Testis (tissue), 3 donors: Measurements from ENCODE around the gene FLAD1. TPM values are rescaled to one million over a fixed set of nuclear protein-coding genes. Genes with fewer than 3 reads are reported as not detected.
"Not testable (repeated sequence)": the region's sequence is repeated elsewhere in the genome, so short reads cannot be mapped to it uniquely, and the experiment has no call there.

ENCODE experiments used
- DNase-seq: peaks from one replicate; pipeline ENCODE4 v3.0.0-alpha.2; 2019
- H3K27ac ChIP-seq, 2 donors: fragments of 200-600 bp; sonication (generic); one replicate each; pipeline ENCODE4 v1.5.1; 2019
- H3K27me3 ChIP-seq: fragments of 200-600 bp; sonication (generic); one replicate; pipeline ENCODE4 v1.5.1; 2019
- H3K36me3 ChIP-seq: fragments of 200-600 bp; sonication (generic); one replicate; pipeline ENCODE4 v1.5.1; 2017; ENCODE audit warnings: low read depth; ENCODE audit errors: missing control alignments
- H3K4me1 ChIP-seq: fragments of 200-600 bp; sonication (generic); one replicate; pipeline ENCODE4 v1.5.1; 2019
- H3K4me3 ChIP-seq, 2 donors: fragments of 200-600 bp; sonication (generic); one replicate each; pipeline ENCODE4 v1.5.1; 2017 to 2019
- H3K9me3 ChIP-seq: fragments of 200-600 bp; sonication (generic); one replicate; pipeline ENCODE4 v1.5.1; 2017
- CTCF ChIP-seq, 3 experiments: fragments of 450-650 bp in 2 of 3; fragments of 200-600 bp in 1 of 3; sonication (generic) in 1 of 3; IDR thresholded peaks; one replicate each; pipeline ENCODE4 v1.5.1; 2016 to 2019; ENCODE audit warnings: antibody characterized with exemption in 3 of 3, mild to moderate bottlenecking in 2 of 3, moderate library complexity in 1 of 3
- POLR2A ChIP-seq: fragments of 450-650 bp; IDR thresholded peaks from one replicate; pipeline ENCODE4 v1.6.1; 2017; ENCODE audit warnings: antibody characterized with exemption, mild to moderate bottlenecking, moderate library complexity
- WGBS, 2 donors: methylation state at CpG; one replicate each; pipeline ENCODE4 v1.1.5; 2018; 5-methylcytosine and 5-hydroxymethylcytosine counted together
- intact Hi-C: fragments of 100-400 bp; cut with DNase I; formaldehyde crosslinking; loops from one replicate; pipeline ENCODE4 v1.15.1; 2023; ENCODE audit warnings: low total_unique reads
- polyA plus RNA-seq: library from polyadenylated mRNA; stranded (reverse); fragments of 350-450 nt; fragmentation: Illumina TruSeq; extraction: RNeasy Lipid Tissue Mini Kit (QIAGEN cat#74804); gene quantifications from one replicate; pipeline ENCODE4 v1.2.3, GENCODE V29; 2014; ENCODE audit warnings: low read depth, low replicate concordance; ENCODE audit not compliant: insufficient read depth
- total RNA-seq, 2 donors: library from RNA; depleted of rRNA; stranded (reverse); fragments of >200 nt; gene quantifications; one replicate each; pipeline ENCODE4 v1.2.3, GENCODE V29; 2016

Gene FLAD1
- total and polyA plus RNA-seq, 3 donors from 2014 or later: 26.5 to 46.5 (median 35.0) TPM

GRCh38 chr1:154993572-154994268 lies 10.6 kb downstream of the FLAD1 start, which contains the start of gene LENEP:
LENEP (plus strand) TSS chr1:154993586; CDS start chr1:154993608, 22 bp downstream.
- 74 to 81% methylated on average over 7 to 8 of the region's 8 CpGs for WGBS, 2 donors
- no peak for DNase-seq

GRCh38 chr1:154994269-154994587 lies 11.1 kb downstream of the FLAD1 start:
- Histone ChIP-seq H3K4me3 (no peak overlapping the region), H3K36me3 (no peaks in the 10 kb centered on the region), H3K4me1 (peaks cover 3% of the 10 kb centered on the region), H3K27me3 (no peaks in the 10 kb centered on the region), H3K9me3 (no peaks in the 10 kb centered on the region), H3K27ac (no peak overlapping the region)
- 57 to 75% methylated on average over 1 of the region's 1 CpG for WGBS, 2 donors
- intact Hi-C loops: no loop called here
- TF ChIP-seq CTCF (IDR thresholded peaks at IDR 0.05) (no peak), POLR2A (no peak)
- no peak for DNase-seq

More at GRCh38 chr1:154993572-154994268, 10.6 kb downstream of the FLAD1 start, which contains the start of gene LENEP:
- Histone ChIP-seq H3K36me3 (no peaks in the 10 kb centered on the region), H3K27me3 (no peaks in the 10 kb centered on the region), H3K4me3 (no peak within 1 kb of the TSS), H3K9me3 (no peaks in the 10 kb centered on the region), H3K4me1 (no peaks in the 10 kb centered on the region), H3K27ac (no peak within 1 kb of the TSS)
- intact Hi-C loops: no loop called here
- TF ChIP-seq POLR2A: no peak
- no peak for TF ChIP-seq CTCF (IDR thresholded peaks at IDR 0.05)

- Histone ChIP-seq H3K9me3 (no peaks in the 10 kb centered on the region), H3K4me1 (peaks cover 7% of the 10 kb centered on the region), H3K27me3 (no peaks in the 10 kb centered on the region), H3K4me3 (no peak overlapping the region), H3K27ac (no peak overlapping the region), H3K36me3 (no peaks in the 10 kb centered on the region)
- WGBS, 2 donors: 50 to 81% methylated on average over 2 to 3 of the region's 3 CpGs
- no peak for DNase-seq
- intact Hi-C loops: no loop called here
- no peak for TF ChIP-seq POLR2A
- TF ChIP-seq CTCF (IDR thresholded peaks at IDR 0.05): no peak
Measured at GRCh38 chr1:154994591-154994990, 11.4 kb downstream of the FLAD1 start.

GRCh38 chr1:154995301-154995983 lies 12.3 kb downstream of the FLAD1 start:
- H3K4me3 ChIP-seq, H3K27ac ChIP-seq, H3K9me3 ChIP-seq, H3K36me3 ChIP-seq, H3K27me3 ChIP-seq, intact Hi-C loops: not testable (repeated sequence)
- H3K4me1 ChIP-seq: peaks cover 15% of the 10 kb centered on the region
- DNase-seq: peak; percentile 68
- WGBS, 2 donors: 68 to 71% methylated on average over 13 of the region's 13 CpGs
- peak in 2 of 3 experiments; percentile 31 to 34 for TF ChIP-seq CTCF (IDR thresholded peaks at IDR 0.05)
